Body of pancreas (tissue), 4 donors: ENCODE data around the gene CSNK1G1. TPM values are rescaled to one million over a fixed set of nuclear protein-coding genes. Genes with fewer than 3 reads are reported as not detected.
"Not testable (repeated sequence)": the region's sequence is repeated elsewhere in the genome, so short reads cannot be mapped to it uniquely, and the experiment has no call there.

ENCODE experiments used
- ATAC-seq: fragments of 150-250 bp; one replicate; pipeline ENCODE4 v1.9.1; 2016
- DNase-seq, 4 donors: peaks; one replicate each; pipeline ENCODE4 v3.0.0-alpha.2; 2019
- H3K27ac ChIP-seq, 4 donors: fragments of 200-600 bp; sonication (generic); 1 replicate in 3 of 4; 2 replicates in 1 of 4; pipeline versions ENCODE4 v1.5.1 to v1.6.1; 2016 to 2019; ENCODE audit warnings: mild to moderate bottlenecking in 1 of 4, mixed read lengths in 1 of 4, moderate library complexity in 1 of 4
- H3K27me3 ChIP-seq, 2 donors: fragments of 200-600 bp; sonication (generic); one replicate each; pipeline ENCODE4 v1.6.0; 2016; ENCODE audit warnings: mild to moderate bottlenecking in 1 of 2
- H3K36me3 ChIP-seq, 2 donors: fragments of 200-600 bp; sonication (generic); replicated peaks in 1 of 2; 2 replicates each; pipeline ENCODE4 v1.5.1; 2016; ENCODE audit warnings: low read depth in 2 of 2; ENCODE audit not compliant: insufficient read depth in 1 of 2
- H3K4me1 ChIP-seq: fragments of 200-600 bp; sonication (generic); one replicate; pipeline ENCODE4 v1.6.0; 2016
- H3K4me3 ChIP-seq, 2 donors: fragments of 200-600 bp; sonication (generic); 1 replicate in 1 of 2; 2 replicates in 1 of 2; pipeline ENCODE4 v1.5.1; 2016 to 2019
- H3K9me3 ChIP-seq, 3 donors: fragments of 200-600 bp; sonication (generic); 1 replicate in 2 of 3; 2 replicates in 1 of 3; pipeline ENCODE4 v1.5.1; 2016
- CTCF ChIP-seq, 7 experiments: fragments of 450-650 bp in 4 of 7; fragments of 200-600 bp in 3 of 7; sonication (generic) in 3 of 7; IDR thresholded peaks; one replicate each; pipeline ENCODE4 v1.5.1; 2016 to 2019; ENCODE audit warnings: antibody characterized with exemption in 7 of 7
- POLR2A ChIP-seq, 3 donors: fragments of 450-650 bp; IDR thresholded peaks; one replicate each; pipeline ENCODE4 v1.6.1; 2016; ENCODE audit warnings: antibody characterized with exemption in 3 of 3, mild to moderate bottlenecking in 2 of 3
- WGBS, 2 donors: methylation state at CpG; one replicate each; pipeline ENCODE4 v1.1.5; 2017; 5-methylcytosine and 5-hydroxymethylcytosine counted together
- intact Hi-C: fragments of 100-400 bp; cut with DNase I; formaldehyde crosslinking; loops from one replicate; pipeline ENCODE4 v1.15.1; 2023
- total RNA-seq, 2 donors: library from RNA; depleted of rRNA; stranded (reverse); fragments of >200 nt; gene quantifications; one replicate each; pipeline ENCODE4 v1.1.0, GENCODE V29; 2016

CSNK1G1 gene
- 10 to 100 TPM in 1 of 2 donors, 1 to 10 TPM in 1; 6.7 to 13.8 TPM for total RNA-seq

GRCh38 chr15:64355944-64356709 lies at the start of gene CSNK1G1:
CSNK1G1 (minus strand) TSS chr15:64356173; CDS start chr15:64300499, 55,674 bp downstream.
- H3K36me3 ChIP-seq: no peaks in the 10 kb centered on the region
- WGBS, 2 donors: 0 to 1% methylated on average over 16 to 41 of the region's 42 CpGs
- no peaks in the 10 kb centered on the region for H3K27me3 ChIP-seq
- TF ChIP-seq CTCF (IDR thresholded peaks at IDR 0.05) (peak in 6 of 7 experiments; percentile 24 to 69 (median 57)), POLR2A (IDR thresholded peaks at IDR 0.05) (peak; percentile 9 to 65 (median 53))
- intact Hi-C loops: no loop called here
- peak; percentile 98 for ATAC-seq
- H3K9me3 ChIP-seq: no peaks in the 10 kb centered on the region
- H3K4me3 ChIP-seq: peak within 1 kb of the TSS; percentile 84 to 91
- H3K4me1 ChIP-seq: peaks cover 15% of the 10 kb centered on the region
- peak; percentile 92 to 96 (median 94) for DNase-seq
- peak within 1 kb of the TSS; percentile 54 to 76 (median 66) for H3K27ac ChIP-seq

GRCh38 chr15:64400583-64400982 lies 44.6 kb upstream of the CSNK1G1 start:
- no peaks in the 10 kb centered on the region for H3K9me3 ChIP-seq
- no peaks in the 10 kb centered on the region for H3K4me1 ChIP-seq
- H3K4me3 ChIP-seq: no peak overlapping the region
- H3K36me3 ChIP-seq: peaks cover 0 to 31% of the 10 kb centered on the region in 2 donors
- DNase-seq: no peak
- no peak for ATAC-seq
- H3K27me3 ChIP-seq: no peaks in the 10 kb centered on the region
- 90 to 98% methylated on average over 2 of the region's 2 CpGs for WGBS, 2 donors
- no peak overlapping the region for H3K27ac ChIP-seq
- TF ChIP-seq POLR2A (IDR thresholded peaks at IDR 0.05) (no peak), CTCF (IDR thresholded peaks at IDR 0.05) (no peak)
- intact Hi-C loops: no loop called here

GRCh38 chr15:64398575-64398974 lies 42.6 kb upstream of the CSNK1G1 start:
- WGBS, 2 donors: 96% methylated on average over 2 of the region's 2 CpGs
- H3K36me3 ChIP-seq: peaks cover 0 to 28% of the 10 kb centered on the region in 2 donors
- H3K9me3 ChIP-seq: no peaks in the 10 kb centered on the region
- H3K27ac ChIP-seq: no peak overlapping the region
- intact Hi-C loops: no loop called here
- ATAC-seq: no peak
- TF ChIP-seq POLR2A (IDR thresholded peaks at IDR 0.05): no peak
- no peak for TF ChIP-seq CTCF (IDR thresholded peaks at IDR 0.05)
- H3K4me1 ChIP-seq: no peaks in the 10 kb centered on the region
- no peak for DNase-seq
- no peak overlapping the region for H3K4me3 ChIP-seq
- H3K27me3 ChIP-seq: no peaks in the 10 kb centered on the region

- peaks cover 0 to 28% of the 10 kb centered on the region in 2 donors for H3K36me3 ChIP-seq
- H3K4me3 ChIP-seq: no peak overlapping the region
- no peaks in the 10 kb centered on the region for H3K4me1 ChIP-seq
- intact Hi-C loops: no loop called here
- no peak for TF ChIP-seq CTCF (IDR thresholded peaks at IDR 0.05)
- TF ChIP-seq POLR2A (IDR thresholded peaks at IDR 0.05): no peak
- no peaks in the 10 kb centered on the region for H3K27me3 ChIP-seq
- H3K27ac ChIP-seq: no peak overlapping the region
- ATAC-seq (no peak), DNase-seq (no peak)
- 87 to 89% methylated on average over 5 of the region's 5 CpGs for WGBS, 2 donors
- no peaks in the 10 kb centered on the region for H3K9me3 ChIP-seq
These were observed 40.8 kb upstream of the CSNK1G1 start for GRCh38 chr15:64396789-64397188.

- H3K27ac ChIP-seq, ATAC-seq, intact Hi-C loops, H3K9me3 ChIP-seq, H3K27me3 ChIP-seq, H3K36me3 ChIP-seq, H3K4me3 ChIP-seq, DNase-seq: not testable (repeated sequence)
- H3K4me1 ChIP-seq: peaks cover 11% of the 10 kb centered on the region
- 78 to 92% methylated on average over 3 of the region's 3 CpGs for WGBS, 2 donors
These were observed 36.5 kb upstream of the CSNK1G1 start for GRCh38 chr15:64392471-64392870.
